Natural killer cell (primary cell): Measurements from ENCODE around the gene SYMPK. TPM values are rescaled to one million over a fixed set of nuclear protein-coding genes. Genes with fewer than 3 reads are reported as not detected.

Source experiments
- ATAC-seq, 3 donors: fragments of 150-1000 bp in 2 of 3; fragments of 200-7000 bp in 1 of 3; cut with Tn5 transposase; 1 replicate in 1 of 3; 2 replicates in 2 of 3; pipeline ENCODE4 v1.10.0; 2021; ENCODE audit warnings: mild to moderate bottlenecking in 2 of 3, moderate library complexity in 2 of 3
- DNase-seq, 2 donors: peaks; one replicate each; pipeline versions ENCODE4 v3.0.0 to v3.0.0-alpha.2; 2013 to 2021; ENCODE audit warnings: mixed read lengths in 1 of 2
- H3K27ac ChIP-seq: one replicate; pipeline ENCODE4 v1.5.1; 2013; ENCODE audit warnings: mild to moderate bottlenecking, low read length
- H3K27me3 ChIP-seq: one replicate; pipeline ENCODE4 v1.6.1; 2013; ENCODE audit warnings: low read length; ENCODE audit not compliant: control insufficient read depth, insufficient read depth
- H3K36me3 ChIP-seq: one replicate; pipeline ENCODE4 v1.6.1; 2013; ENCODE audit warnings: low read length; ENCODE audit not compliant: control insufficient read depth, insufficient read depth
- H3K4me1 ChIP-seq: one replicate; pipeline ENCODE4 v1.6.1; 2013; ENCODE audit warnings: low read length; ENCODE audit not compliant: control insufficient read depth, insufficient read depth
- H3K4me3 ChIP-seq: one replicate; pipeline ENCODE4 v1.5.1; 2013; ENCODE audit warnings: low read length
- H3K9me3 ChIP-seq: one replicate; pipeline ENCODE4 v1.6.1; 2013; ENCODE audit warnings: low read length; ENCODE audit not compliant: control insufficient read depth, insufficient read depth
- H3K27ac Mint-ChIP-seq, 2 donors: one replicate each; pipeline ENCODE4 v1.8.0; 2022; ENCODE audit warnings: mild to moderate bottlenecking in 2 of 2, mixed read lengths in 2 of 2, moderate library complexity in 1 of 2
- H3K27me3 Mint-ChIP-seq, 2 donors: one replicate each; pipeline ENCODE4 v1.8.0; 2022; ENCODE audit warnings: low read depth in 2 of 2, mixed read lengths in 2 of 2
- H3K36me3 Mint-ChIP-seq: one replicate; pipeline ENCODE4 v1.8.0; 2022; ENCODE audit warnings: mixed read lengths
- H3K4me1 Mint-ChIP-seq, 2 donors: one replicate each; pipeline ENCODE4 v1.8.0; 2022; ENCODE audit warnings: mixed read lengths in 2 of 2
- H3K4me3 Mint-ChIP-seq: one replicate; pipeline ENCODE4 v1.8.0; 2022; ENCODE audit warnings: mild to moderate bottlenecking, moderate library complexity, mixed read lengths
- H3K9me3 Mint-ChIP-seq, 2 donors: one replicate each; pipeline ENCODE4 v1.8.0; 2022; ENCODE audit warnings: mixed read lengths in 2 of 2
- CTCF ChIP-seq: fragments of 200-600 bp; IDR thresholded peaks from one replicate; pipeline ENCODE4 v1.8.0; 2022; ENCODE audit warnings: antibody characterized with exemption
- WGBS: methylation state at CpG from one replicate; pipeline ENCODE4 v1.1.7; 2013; ENCODE audit warnings: missing lambda C conversion rate; ENCODE audit not compliant: insufficient coverage; 5-methylcytosine and 5-hydroxymethylcytosine counted together
- intact Hi-C: fragments of 100-400 bp; cut with micrococcal nuclease; formaldehyde crosslinking; loops from one replicate; pipeline ENCODE4 v1.14.2; 2022
- total RNA-seq, 4 donors: library from RNA; stranded (reverse); fragments of 120-200 nt in 1 of 4; gene quantifications; one replicate each; pipeline versions ENCODE4 v1.2.3 to v1.2.4, GENCODE V29; 2013 to 2022

The SYMPK gene
- total RNA-seq, 3 donors from 2014 or later (not counting 1 experiment from before 2014, with no cell fraction given) = 86.4 to 94.8 (median 86.7) TPM

GRCh38 chr19:45822716-45823115 is 40.2 kb downstream of the SYMPK start:
- ATAC-seq (no peak), DNase-seq (no peak)
- no peaks in the 10 kb centered on the region for H3K9me3 Mint-ChIP-seq
- no peaks in the 10 kb centered on the region for H3K4me1 Mint-ChIP-seq
- no peaks in the 10 kb centered on the region for H3K36me3 Mint-ChIP-seq
- H3K9me3 ChIP-seq = no peaks in the 10 kb centered on the region
- H3K4me3 Mint-ChIP-seq = no peak overlapping the region
- H3K4me1 ChIP-seq = no peaks in the 10 kb centered on the region
- no peak overlapping the region for H3K27ac Mint-ChIP-seq
- peaks cover 57% of the 10 kb centered on the region for H3K36me3 ChIP-seq
- 91% methylated on average over 3 of the region's 5 CpGs for WGBS
- TF ChIP-seq CTCF = no peak
- intact Hi-C loops = no loop called here
- no peak overlapping the region for H3K27ac ChIP-seq
- no peaks in the 10 kb centered on the region for H3K27me3 ChIP-seq
- H3K27me3 Mint-ChIP-seq = no peaks in the 10 kb centered on the region
- no peak overlapping the region for H3K4me3 ChIP-seq

- no peak for TF ChIP-seq CTCF
- H3K27me3 Mint-ChIP-seq = no peaks in the 10 kb centered on the region
- H3K27ac ChIP-seq = no peak overlapping the region
- 88% methylated on average over 10 of the region's 10 CpGs for WGBS
- H3K9me3 Mint-ChIP-seq = no peaks in the 10 kb centered on the region
- H3K27me3 ChIP-seq = no peaks in the 10 kb centered on the region
- no peak overlapping the region for H3K4me3 Mint-ChIP-seq
- H3K27ac Mint-ChIP-seq = no peak overlapping the region
- H3K36me3 Mint-ChIP-seq = no peaks in the 10 kb centered on the region
- ATAC-seq (no peak), DNase-seq (no peak)
- intact Hi-C loops = no loop called here
- peaks cover 0 to 3% of the 10 kb centered on the region in 2 donors for H3K4me1 Mint-ChIP-seq
- no peak overlapping the region for H3K4me3 ChIP-seq
- no peaks in the 10 kb centered on the region for H3K9me3 ChIP-seq
- H3K36me3 ChIP-seq = peaks cover 46% of the 10 kb centered on the region
- H3K4me1 ChIP-seq = peaks cover 11% of the 10 kb centered on the region
Observed at GRCh38 chr19:45821570-45821969, 41.4 kb downstream of the SYMPK start.

GRCh38 chr19:45821103-45821521 is 41.8 kb downstream of the SYMPK start:
- H3K27me3 ChIP-seq = no peaks in the 10 kb centered on the region
- no peak overlapping the region for H3K4me3 Mint-ChIP-seq
- H3K36me3 Mint-ChIP-seq = no peaks in the 10 kb centered on the region
- peaks cover 13% of the 10 kb centered on the region for H3K4me1 ChIP-seq
- peaks cover 0 to 3% of the 10 kb centered on the region in 2 donors for H3K4me1 Mint-ChIP-seq
- no peak overlapping the region for H3K27ac Mint-ChIP-seq
- no peaks in the 10 kb centered on the region for H3K27me3 Mint-ChIP-seq
- no peak for DNase-seq
- H3K4me3 ChIP-seq = no peak overlapping the region
- H3K27ac ChIP-seq = no peak overlapping the region
- intact Hi-C loops = no loop called here
- no peaks in the 10 kb centered on the region for H3K9me3 ChIP-seq
- no peaks in the 10 kb centered on the region for H3K9me3 Mint-ChIP-seq
- 96% methylated on average over 8 of the region's 8 CpGs for WGBS
- TF ChIP-seq CTCF = no peak
- peaks cover 43% of the 10 kb centered on the region for H3K36me3 ChIP-seq
- no peak for ATAC-seq

- intact Hi-C loops = no loop called here
Observed at GRCh38 chr19:45820413-45821102, 42.4 kb downstream of the SYMPK start.

More at GRCh38 chr19:45820413-45821102, 42.4 kb downstream of the SYMPK start:
- Mint-ChIP-seq H3K4me3 (no peak overlapping the region), H3K27ac (no peak overlapping the region), H3K36me3 (no peaks in the 10 kb centered on the region), H3K4me1 (peaks cover 0 to 9% of the 10 kb centered on the region in 2 donors), H3K9me3 (no peaks in the 10 kb centered on the region), H3K27me3 (no peaks in the 10 kb centered on the region)
- peaks cover 19% of the 10 kb centered on the region for H3K4me1 ChIP-seq
- peaks cover 38% of the 10 kb centered on the region for H3K36me3 ChIP-seq
- H3K9me3 ChIP-seq = no peaks in the 10 kb centered on the region
- DNase-seq (no peak), ATAC-seq (no peak)
- no peak overlapping the region for H3K4me3 ChIP-seq
- 92% methylated on average over 19 of the region's 20 CpGs for WGBS
- H3K27ac ChIP-seq = no peak overlapping the region
- H3K27me3 ChIP-seq = peaks cover 2% of the 10 kb centered on the region
- no peak for TF ChIP-seq CTCF
